B cell (primary cell): ENCODE results near the gene ARID3C. TPM values are rescaled to one million over a fixed set of nuclear protein-coding genes. Genes with fewer than 3 reads are reported as not detected.

Experiments
- ATAC-seq: fragments of 200-7000 bp; cut with Tn5 transposase; one replicate; pipeline ENCODE4 v1.10.0; 2021; ENCODE audit warnings: low read depth, mild to moderate bottlenecking, moderate number of reproducible peaks, moderate library complexity
- CTCF ChIA-PET: fragments of 350-600 bp; sonication (Branson Sonifier 250); formaldehyde crosslinking; loops from one replicate; lab custom pipeline; 2021; ENCODE audit warnings: antibody characterized with exemption, inconsistent platforms; lab: Charles Lee
- POLR2A ChIA-PET: fragments of 350-600 bp; sonication (Branson Sonifier 250); formaldehyde crosslinking; loops from one replicate; lab custom pipeline; 2021; ENCODE audit warnings: antibody characterized with exemption; lab: Charles Lee
- DNase-seq: peaks from one replicate; pipeline ENCODE4 v3.0.0; 2013
- H2AFZ ChIP-seq: 2 replicates; pipeline ENCODE4 v1.6.1; 2012; ENCODE audit warnings: mild to moderate bottlenecking, low read depth, low read length; ENCODE audit not compliant: insufficient read depth, poor library complexity, severe bottlenecking
- H3K27ac ChIP-seq, 2 donors: 1 replicate in 1 of 2; 2 replicates in 1 of 2; pipeline ENCODE4 v1.5.1; 2012 to 2013; ENCODE audit warnings: low read length in 2 of 2, mild to moderate bottlenecking in 2 of 2, moderate library complexity in 1 of 2
- H3K27me3 ChIP-seq, 4 experiments: fragments of 200-600 bp in 1 of 4; sonication (generic) in 1 of 4; replicated peaks in 1 of 4; 1 replicate in 2 of 4; 2 replicates in 2 of 4; pipeline versions ENCODE4 v1.6.1 to v1.7.0; 2013 to 2016; ENCODE audit warnings: low read length in 3 of 4, mild to moderate bottlenecking in 2 of 4, mixed read lengths in 1 of 4, moderate library complexity in 1 of 4; ENCODE audit not compliant: insufficient read depth in 4 of 4, control insufficient read depth in 3 of 4; ENCODE audit errors: control extremely low read depth in 1 of 4
- H3K36me3 ChIP-seq, 2 experiments: replicated peaks in 1 of 2; 1 replicate in 1 of 2; 2 replicates in 1 of 2; pipeline versions ENCODE4 v1.6.1 to v1.7.1; 2013; ENCODE audit warnings: low read length in 1 of 2; ENCODE audit not compliant: insufficient read depth in 2 of 2, control insufficient read depth in 1 of 2; ENCODE audit errors: control extremely low read depth in 1 of 2, extremely low read depth in 1 of 2
- H3K4me1 ChIP-seq, 2 donors: fragments of 200-600 bp in 1 of 2; sonication (generic) in 1 of 2; 1 replicate in 1 of 2; 2 replicates in 1 of 2; pipeline versions ENCODE4 v1.5.1 to v1.6.1; 2013 to 2017; ENCODE audit warnings: low read length in 2 of 2; ENCODE audit not compliant: control insufficient read depth in 2 of 2, insufficient read depth in 2 of 2
- H3K4me2 ChIP-seq: replicated peaks from 2 replicates; pipeline ENCODE3; 2012; ENCODE audit warnings: mild to moderate bottlenecking, low read depth, low read length; ENCODE audit not compliant: poor library complexity, severe bottlenecking
- H3K4me3 ChIP-seq, 5 experiments: fragments of 200-600 bp in 1 of 5; sonication (generic) in 1 of 5; 1 replicate in 3 of 5; 2 replicates in 2 of 5; pipeline versions ENCODE4 v1.5.1 to v1.7.0; 2011 to 2016; ENCODE audit warnings: low read length in 4 of 5, mild to moderate bottlenecking in 4 of 5, low read depth in 2 of 5, control low read depth in 1 of 5, moderate library complexity in 1 of 5; ENCODE audit not compliant: insufficient read depth in 1 of 5; ENCODE audit errors: control extremely low read depth in 1 of 5, extremely low read depth in 1 of 5
- H3K79me2 ChIP-seq: fragments of 200-600 bp; sonication (generic); one replicate; pipeline ENCODE4 v1.6.0; 2016; ENCODE audit warnings: low read length; ENCODE audit not compliant: control insufficient read depth, insufficient read depth
- H3K9ac ChIP-seq: fragments of 200-600 bp; sonication (generic); 2 replicates; pipeline ENCODE4 v1.6.1; 2017; ENCODE audit warnings: mild to moderate bottlenecking, low read length, moderate library complexity
- H3K9me3 ChIP-seq, 3 donors: one replicate each; pipeline versions ENCODE4 v1.6.1 to v1.7.1; 2013; ENCODE audit warnings: low read length in 2 of 3; ENCODE audit not compliant: control insufficient read depth in 2 of 3, insufficient read depth in 1 of 3; ENCODE audit errors: control extremely low read depth in 1 of 3
- H4K20me1 ChIP-seq: 2 replicates; pipeline ENCODE4 v1.6.0; 2012; ENCODE audit warnings: mild to moderate bottlenecking, low read length; ENCODE audit not compliant: insufficient read depth, control insufficient read depth, poor library complexity, severe bottlenecking
- H3K27ac Mint-ChIP-seq: one replicate; pipeline ENCODE4 v1.8.0; 2021; ENCODE audit warnings: mixed read lengths
- H3K27me3 Mint-ChIP-seq: one replicate; pipeline ENCODE4 v1.8.0; 2021; ENCODE audit warnings: mixed read lengths
- H3K4me1 Mint-ChIP-seq: one replicate; pipeline ENCODE4 v1.8.0; 2021; ENCODE audit warnings: mixed read lengths
- H3K4me3 Mint-ChIP-seq: one replicate; pipeline ENCODE4 v1.8.0; 2021; ENCODE audit warnings: mixed read lengths
- H3K9me3 Mint-ChIP-seq: one replicate; pipeline ENCODE4 v1.8.0; 2022; ENCODE audit warnings: mixed read lengths; ENCODE audit not compliant: insufficient read depth
- EZH2 ChIP-seq: IDR thresholded peaks from 2 replicates; pipeline ENCODE4 v1.6.1; 2012; ENCODE audit warnings: borderline replicate concordance, low read depth, mild to moderate bottlenecking, moderate library complexity, low read length; ENCODE audit not compliant: insufficient read depth, poor library complexity, severe bottlenecking
- WGBS: methylation state at CpG from one replicate; pipeline ENCODE4 v1.1.5; 2013; ENCODE audit warnings: missing lambda C conversion rate; ENCODE audit not compliant: insufficient coverage; 5-methylcytosine and 5-hydroxymethylcytosine counted together
- intact Hi-C: fragments of 100-400 bp; cut with micrococcal nuclease; formaldehyde crosslinking; loops from one replicate; pipeline ENCODE4 v1.10.0; 2022
- polyA plus RNA-seq: library from polyadenylated mRNA; depleted of rRNA; stranded (reverse); fragments of >200 nt; gene quantifications from 2 replicates; pipeline ENCODE4 v1.2.3, GENCODE V29; 2012
- total RNA-seq, 2 donors: library from RNA; stranded (reverse); fragments of 120-200 nt in 1 of 2; gene quantifications; 1 replicate in 1 of 2; 2 replicates in 1 of 2; pipeline versions ENCODE4 v1.2.3 to v1.2.4, GENCODE V29; 2013 to 2022
- TF ChIP-seq, protein P1 (sequence below): fragments of 200-600 bp; IDR thresholded peaks from one replicate; pipeline ENCODE4 v1.8.0; 2022; ENCODE audit warnings: antibody characterized with exemption, mild to moderate bottlenecking

ARID3C gene
- total and polyA plus RNA-seq, 2 donors (not counting 1 experiment from before 2014, with no cell fraction given) = not detected

DNA sequence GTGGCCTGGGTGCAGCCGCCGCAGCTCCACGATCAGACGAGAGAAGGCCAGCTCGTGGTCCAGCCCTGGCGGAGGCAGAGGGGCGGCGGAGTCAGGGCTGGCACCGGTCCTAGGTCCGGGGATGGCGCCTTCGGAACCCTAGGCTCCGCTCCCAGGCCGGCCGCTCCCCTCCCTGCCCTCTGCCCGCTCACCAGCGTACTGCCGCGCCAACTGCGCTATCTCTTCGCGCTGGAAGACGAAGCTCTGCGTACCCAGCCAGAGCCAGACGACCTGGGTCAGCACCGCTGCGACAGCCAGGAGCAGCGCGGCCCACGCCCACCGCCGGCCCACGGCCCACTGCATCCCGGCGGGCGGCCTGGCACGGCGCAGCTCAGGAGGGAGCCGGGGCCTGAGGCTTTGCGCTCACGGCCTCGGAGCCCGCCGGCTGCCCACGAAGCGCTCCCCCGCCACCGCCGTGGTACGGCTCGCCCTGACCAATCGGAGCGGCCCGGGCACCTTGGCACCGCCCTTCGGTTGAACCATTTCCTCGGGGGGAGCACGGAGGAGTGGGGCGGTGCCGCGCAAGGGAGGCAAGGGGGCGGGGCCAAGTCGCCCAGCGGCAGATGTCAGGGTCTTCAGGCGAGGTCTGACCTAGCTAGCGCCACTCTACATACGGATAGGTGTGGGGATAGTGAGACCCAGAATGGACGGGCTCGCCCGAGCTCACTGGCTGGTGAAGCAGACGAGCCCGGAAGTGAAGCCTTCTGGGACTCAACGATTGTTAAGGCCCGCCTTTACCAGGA, 8.7 kb upstream of the ARID3C start, which contains the start of gene SIGMAR1:
TSS of gene SIGMAR1 (minus strand) at position 432 of the 782 bp plus-strand sequence. CDS start at position 342, 90 bp downstream.
- Mint-ChIP-seq H3K27ac (peak within 1 kb of the TSS; percentile 86), H3K27me3 (no peaks in the 10 kb centered on the region), H3K9me3 (no peaks in the 10 kb centered on the region), H3K4me3 (peak within 1 kb of the TSS; percentile 92), H3K4me1 (peaks cover 30% of the 10 kb centered on the region)
- H3K4me2 ChIP-seq = peak within 1 kb of the TSS; percentile 95
- DNase-seq (peak; percentile 96), ATAC-seq (peak; percentile 96)
- peak within 1 kb of the TSS; percentile 92 for H2AFZ ChIP-seq
- H3K27me3 ChIP-seq = no peaks in the 10 kb centered on the region
- CTCF ChIA-PET = interaction anchor here (0.7 to 8.4 kb wide), 15 partner anchors 8 to 508 kb away, joined by 3 to 150 read pairs (median 4); partner anchors contain the start of genes CCL27, DCTN3, GALT and RPP25L
- intact Hi-C loops = loop anchor here (1.0 to 2.0 kb wide), 8 partner anchors 9 to 261 kb away; partner anchors contain the start of genes DCTN3, DNAI1, FAM219A and GALT
- H3K36me3 ChIP-seq = peaks cover 0 to 3% of the 10 kb centered on the region in 2 experiments
- peaks cover 26% of the 10 kb centered on the region for H3K79me2 ChIP-seq
- peaks cover 16% of the 10 kb centered on the region for H4K20me1 ChIP-seq
- H3K27ac ChIP-seq = peak within 1 kb of the TSS; percentile 56 to 69
- peak within 1 kb of the TSS; percentile 79 for H3K9ac ChIP-seq
- H3K9me3 ChIP-seq = no peaks in the 10 kb centered on the region
- POLR2A ChIA-PET = interaction anchor here (0.6 to 2.8 kb wide), 8 partner anchors 9 to 625 kb away, joined by 4 to 31 read pairs (median 7); partner anchors contain the start of genes DCTN3, GALT and RPP25L
- no peak for TF ChIP-seq EZH2
- TF ChIP-seq, protein P1, sequence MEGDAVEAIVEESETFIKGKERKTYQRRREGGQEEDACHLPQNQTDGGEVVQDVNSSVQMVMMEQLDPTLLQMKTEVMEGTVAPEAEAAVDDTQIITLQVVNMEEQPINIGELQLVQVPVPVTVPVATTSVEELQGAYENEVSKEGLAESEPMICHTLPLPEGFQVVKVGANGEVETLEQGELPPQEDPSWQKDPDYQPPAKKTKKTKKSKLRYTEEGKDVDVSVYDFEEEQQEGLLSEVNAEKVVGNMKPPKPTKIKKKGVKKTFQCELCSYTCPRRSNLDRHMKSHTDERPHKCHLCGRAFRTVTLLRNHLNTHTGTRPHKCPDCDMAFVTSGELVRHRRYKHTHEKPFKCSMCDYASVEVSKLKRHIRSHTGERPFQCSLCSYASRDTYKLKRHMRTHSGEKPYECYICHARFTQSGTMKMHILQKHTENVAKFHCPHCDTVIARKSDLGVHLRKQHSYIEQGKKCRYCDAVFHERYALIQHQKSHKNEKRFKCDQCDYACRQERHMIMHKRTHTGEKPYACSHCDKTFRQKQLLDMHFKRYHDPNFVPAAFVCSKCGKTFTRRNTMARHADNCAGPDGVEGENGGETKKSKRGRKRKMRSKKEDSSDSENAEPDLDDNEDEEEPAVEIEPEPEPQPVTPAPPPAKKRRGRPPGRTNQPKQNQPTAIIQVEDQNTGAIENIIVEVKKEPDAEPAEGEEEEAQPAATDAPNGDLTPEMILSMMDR = no peak
- H3K4me3 ChIP-seq = peak within 1 kb of the TSS; percentile 49 to 80 (median 63)
- under 1% methylated on average over 73 of the region's 74 CpGs for WGBS
- peaks cover 16 to 32% of the 10 kb centered on the region in 2 donors for H3K4me1 ChIP-seq
